GM12878 (cell line): Measurements from ENCODE around the gene NUP210L. TPM values are rescaled to one million over a fixed set of nuclear protein-coding genes. Genes with fewer than 3 reads are reported as not detected.

ENCODE experiments used
- CBX5 ChIP-seq: sonication (generic); IDR thresholded peaks from 2 replicates; pipeline ENCODE4 v1.6.1; 2016; ENCODE audit warnings: low read depth, moderate library complexity, mild to moderate bottlenecking, inconsistent platforms
- DPF2 ChIP-seq: fragments of 450-650 bp; IDR thresholded peaks from 2 replicates; pipeline ENCODE4 v1.6.1; 2017; ENCODE audit warnings: mild to moderate bottlenecking
- IRF4 ChIP-seq: IDR thresholded peaks from 2 replicates; pipeline ENCODE4 v1.6.1; 2011; ENCODE audit warnings: low read depth, low read length
- IRF5 ChIP-seq: fragments of 450-650 bp; IDR thresholded peaks from 2 replicates; pipeline ENCODE4 v1.6.1; 2017; ENCODE audit warnings: borderline replicate concordance
- JUND ChIP-seq: IDR thresholded peaks from 2 replicates; pipeline ENCODE4 v1.6.1; 2012; ENCODE audit warnings: low read depth, mild to moderate bottlenecking, low read length, improper control_type of control experiment, moderate library complexity
- KAT2A ChIP-seq: conservative IDR thresholded peaks from 2 replicates; pipeline ENCODE4 v1.6.1; 2011; ENCODE audit warnings: low read depth, low read length; ENCODE audit not compliant: control insufficient read depth
- MTA2 ChIP-seq: fragments of 450-650 bp; IDR thresholded peaks from 2 replicates; pipeline ENCODE4 v1.6.1; 2016; ENCODE audit warnings: low read depth, mild to moderate bottlenecking, moderate library complexity
- NBN ChIP-seq: fragments of 450-650 bp; IDR thresholded peaks from 2 replicates; pipeline ENCODE4 v1.6.1; 2016
- NFXL1 ChIP-seq: fragments of 450-650 bp; IDR thresholded peaks from 2 replicates; pipeline ENCODE4 v1.6.1; 2017; ENCODE audit warnings: antibody characterized with exemption, mild to moderate bottlenecking, borderline replicate concordance
- NKRF ChIP-seq: fragments of 450-650 bp; conservative IDR thresholded peaks from 2 replicates; pipeline ENCODE4 v1.6.1; 2017; ENCODE audit warnings: mild to moderate bottlenecking, moderate library complexity
- NRF1 ChIP-seq: conservative IDR thresholded peaks from 2 replicates; pipeline ENCODE4 v1.6.1; 2011; ENCODE audit warnings: mild to moderate bottlenecking, low read depth, low read length, improper control_type of control experiment
- POU2F2 ChIP-seq: IDR thresholded peaks from 3 replicates; pipeline ENCODE4 v1.6.1; 2011; ENCODE audit warnings: low read depth, mild to moderate bottlenecking, low read length, borderline replicate concordance
- RFX5 ChIP-seq: IDR thresholded peaks from 2 replicates; pipeline ENCODE4 v1.6.1; 2011; ENCODE audit warnings: low read depth, low read length, improper control_type of control experiment
- SKIL ChIP-seq: fragments of 450-650 bp; IDR thresholded peaks from 2 replicates; pipeline ENCODE4 v1.6.1; 2017; ENCODE audit warnings: mild to moderate bottlenecking, low read depth, inconsistent platforms; ENCODE audit not compliant: poor library complexity, severe bottlenecking
- SMARCA5 ChIP-seq: fragments of 450-650 bp; IDR thresholded peaks from 2 replicates; pipeline ENCODE4 v1.6.1; 2017; ENCODE audit warnings: mild to moderate bottlenecking
- TCF3 ChIP-seq: IDR thresholded peaks from 2 replicates; pipeline ENCODE4 v1.6.1; 2012; ENCODE audit warnings: low read depth, mild to moderate bottlenecking, low read length, borderline replicate concordance; ENCODE audit not compliant: insufficient read depth
- TCF7 ChIP-seq: IDR thresholded peaks from 2 replicates; pipeline ENCODE4 v1.6.1; 2014; ENCODE audit warnings: antibody characterized with exemption, borderline replicate concordance
- ZNF24 ChIP-seq: fragments of 450-650 bp; IDR thresholded peaks from 2 replicates; pipeline ENCODE4 v1.6.1; 2017; ENCODE audit warnings: antibody characterized with exemption, mild to moderate bottlenecking
- ZNF622 ChIP-seq: fragments of 450-650 bp; IDR thresholded peaks from 2 replicates; pipeline ENCODE4 v1.6.1; 2017; ENCODE audit warnings: mild to moderate bottlenecking, inconsistent platforms
- ZNF687 ChIP-seq: fragments of 450-650 bp; IDR thresholded peaks from 2 replicates; pipeline ENCODE4 v1.6.1; 2017; ENCODE audit warnings: mild to moderate bottlenecking, moderate library complexity
- polyA plus RNA-seq, 11 experiments: library from polyadenylated mRNA; depleted of rRNA in 4 of 11; unstranded in 6 of 11; stranded (reverse) in 5 of 11; fragments of >200 nt; fragmentation: Nextera tagmentation in 4 of 11; fragmentation: Illumina TruSeq in 1 of 11; extraction: Ambion mirVana in 4 of 11; extraction: Trizol in 1 of 11; gene quantifications; 1 replicate in 1 of 11; 2 replicates in 10 of 11; pipeline versions ENCODE4 v1.2.1 to v1.2.3, GENCODE V29; 2011 to 2016; ENCODE audit warnings: inconsistent platforms in 2 of 11, missing spikeins in 2 of 11, low read depth in 1 of 11
- total RNA-seq, 4 experiments: library from RNA; depleted of rRNA in 3 of 4; stranded (reverse); fragments of >200 nt in 3 of 4; fragmentation: Illumina TruSeq in 1 of 4; extraction: Trizol in 1 of 4; gene quantifications; 2 replicates each; pipeline versions ENCODE4 v1.2.1 to v1.2.3, GENCODE V29; 2013 to 2021

The NUP210L gene
- total and polyA plus RNA-seq, 10 of the 15 experiments (the other 5 are each of a cell fraction or from before 2014, with no cell fraction given), result 0.04 to 0.08 (median 0.07) TPM; not detected in 7

- peak; percentile 83; the same call in 1 of the 2 replicates for TF ChIP-seq NBN
- peak; percentile 93 for TF ChIP-seq ZNF687
- no peak for TF ChIP-seq NFXL1
- no peak; the same call in 1 of the 2 replicates for TF ChIP-seq NRF1
- no peak for TF ChIP-seq SKIL
- no peak for TF ChIP-seq TCF3
- TF ChIP-seq POU2F2, result peak; percentile 70; the same call in 2 of the 3 replicates
- no peak for TF ChIP-seq RFX5
- 0 out of 2 replicates have a peak, but pooled peaks have one; percentile 35 for TF ChIP-seq CBX5
- TF ChIP-seq MTA2, result 0 out of 2 replicates have a peak, but pooled peaks have one; percentile 39
- TF ChIP-seq ZNF622, result no peak
- no peak for TF ChIP-seq IRF4
- TF ChIP-seq IRF5, result no peak
- no peak for TF ChIP-seq TCF7
- no peak; the same call in 1 of the 2 replicates for TF ChIP-seq DPF2
- TF ChIP-seq SMARCA5, result no peak
- no peak for TF ChIP-seq ZNF24
- 0 out of 2 replicates have a peak, but pooled peaks have one; percentile 57 for TF ChIP-seq NKRF
- no peak for TF ChIP-seq JUND
- TF ChIP-seq KAT2A, result no peak
These were observed 28.4 kb upstream of the NUP210L start (continued) for GRCh38 chr1:154183046-154183915.
